BJ (cell line): ENCODE measurements around the gene PCGF3. TPM values are rescaled to one million over a fixed set of nuclear protein-coding genes. Genes with fewer than 3 reads are reported as not detected.
"Not testable (repeated sequence)": the region's sequence is repeated elsewhere in the genome, so short reads cannot be mapped to it uniquely, and the experiment has no call there.

Experiments used
- CTCF ChIA-PET: fragments of 350-600 bp; formaldehyde crosslinking; extraction: SDS; loops from one replicate; lab custom pipeline; 2021; ENCODE audit warnings: antibody characterized with exemption, inconsistent platforms; lab: Yijun Ruan, JAX
- POLR2A ChIA-PET: fragments of 300-600 bp; sonication (Branson Sonifier 250); formaldehyde crosslinking; extraction: SDS; loops from one replicate; lab custom pipeline; 2021; ENCODE audit warnings: antibody characterized with exemption; lab: Charles Lee
- DNase-seq: peaks from one replicate; pipeline ENCODE4 v3.0.0-alpha.2; 2011; ENCODE audit warnings: low read depth
- H3K27me3 ChIP-seq: 2 replicates; pipeline ENCODE4 v1.6.0; 2011; ENCODE audit warnings: low read length; ENCODE audit not compliant: control insufficient read depth, insufficient read depth
- H3K36me3 ChIP-seq: 2 replicates; pipeline ENCODE4 v1.5.1; 2011; ENCODE audit warnings: low read length; ENCODE audit not compliant: control insufficient read depth, insufficient read depth
- H3K4me3 ChIP-seq: 2 replicates; pipeline ENCODE4 v1.5.1; 2011; ENCODE audit warnings: low read depth, mild to moderate bottlenecking, control low read depth, low read length
- CTCF ChIP-seq: IDR thresholded peaks from 2 replicates; pipeline ENCODE4 v1.5.1; 2011; ENCODE audit warnings: low read depth, mild to moderate bottlenecking, control low read depth, inconsistent platforms, low read length, moderate library complexity; ENCODE audit not compliant: insufficient read depth
- polyA plus RNA-seq: library from polyadenylated mRNA; depleted of rRNA; stranded (reverse); fragments of >200 nt; gene quantifications from 2 replicates; pipeline ENCODE4 v1.2.3, GENCODE V29; 2011

PCGF3 gene
- polyA plus RNA-seq, 1 experiment = 37.6 TPM

GRCh38 chr4:687971-688853 is 17.4 kb upstream of the PCGF3 start:
- Histone ChIP-seq H3K27me3 (0 out of 2 replicates have a peak, but pooled peaks cover under 1% of the 10 kb centered on the region), H3K4me3 (peak overlapping the region; percentile 31), H3K36me3 (no peaks in the 10 kb centered on the region)
- POLR2A ChIA-PET = no interaction called here
- CTCF ChIA-PET = interaction anchor here (1.3 kb wide), 1 partner anchor 12 kb away, joined by 4 read pairs; no protein-coding TSS in a partner anchor
- DNase-seq = no peak
- no peak for TF ChIP-seq CTCF

- POLR2A ChIA-PET = no interaction called here
- Histone ChIP-seq H3K27me3 (peaks cover 2% of the 10 kb centered on the region; the same call in 1 of the 2 replicates), H3K36me3 (no peaks in the 10 kb centered on the region), H3K4me3 (peak within 1 kb of the TSS; percentile 31)
- CTCF ChIA-PET = interaction anchor here (0.6 kb wide), 1 partner anchor 38 kb away, joined by 4 read pairs; no protein-coding TSS in a partner anchor
- no peak for TF ChIP-seq CTCF
- DNase-seq = no peak
These were observed 16.6 kb upstream of the PCGF3 start, which contains the start of gene SLC49A3 for GRCh38 chr4:688854-689681. SLC49A3 (minus strand) TSS chr4:689151; CDS start chr4:689127, 24 bp downstream.

GRCh38 chr4:689723-690122 is 15.9 kb upstream of the PCGF3 start:
- no peak for TF ChIP-seq CTCF
- ChIA-PET POLR2A (no interaction called here), CTCF (interaction anchor here (0.6 kb wide), 1 partner anchor 37 kb away, joined by 4 read pairs; no protein-coding TSS in a partner anchor)
- peaks cover 2% of the 10 kb centered on the region; the same call in 1 of the 2 replicates for H3K27me3 ChIP-seq
- H3K4me3 ChIP-seq = no peak overlapping the region
- H3K36me3 ChIP-seq = no peaks in the 10 kb centered on the region
- DNase-seq = no peak

GRCh38 chr4:692771-693554 is 12.7 kb upstream of the PCGF3 start:
- no peak overlapping the region for H3K4me3 ChIP-seq
- no peak for TF ChIP-seq CTCF
- peaks cover 2% of the 10 kb centered on the region; the same call in 1 of the 2 replicates for H3K27me3 ChIP-seq
- no peaks in the 10 kb centered on the region for H3K36me3 ChIP-seq
- ChIA-PET POLR2A (no interaction called here), CTCF (interaction anchor here (1.5 kb wide), 1 partner anchor 9 kb away, joined by 6 read pairs; no protein-coding TSS in a partner anchor)
- no peak for DNase-seq

- H3K36me3 ChIP-seq, POLR2A ChIA-PET, CTCF ChIA-PET, H3K27me3 ChIP-seq, DNase-seq, H3K4me3 ChIP-seq: not testable (repeated sequence)
These were observed 11.2 kb upstream of the PCGF3 start for GRCh38 chr4:694341-694940.
